Common myeloid progenitor, CD34-positive (primary cell): ENCODE results near the gene GZF1. TPM values are rescaled to one million over a fixed set of nuclear protein-coding genes. Genes with fewer than 3 reads are reported as not detected.
A peak's percentile ranks its signal among the peaks of the same experiment; 100 is the strongest.

ENCODE experiments used
- CTCF ChIA-PET: fragments of 350-600 bp; sonication (Branson Sonifier 250); formaldehyde crosslinking; loops from one replicate; lab custom pipeline; 2021; ENCODE audit warnings: antibody characterized with exemption; lab: Charles Lee
- POLR2A ChIA-PET: fragments of 350-600 bp; sonication (Branson Sonifier 250); formaldehyde crosslinking; loops from one replicate; lab custom pipeline; 2021; ENCODE audit warnings: antibody characterized with exemption; lab: Charles Lee
- DNase-seq, 3 donors: peaks; one replicate each; pipeline versions ENCODE4 v3.0.0 to v3.0.0-alpha.2; 2013
- H3K27ac ChIP-seq, 2 experiments: 1 replicate in 1 of 2; 2 replicates in 1 of 2; pipeline ENCODE4 v1.7.0; 2013; ENCODE audit warnings: inconsistent platforms in 2 of 2, low read length in 2 of 2, mild to moderate bottlenecking in 2 of 2, low read depth in 1 of 2, moderate library complexity in 1 of 2; ENCODE audit not compliant: severe bottlenecking in 2 of 2, insufficient read depth in 1 of 2, poor library complexity in 1 of 2
- H3K27me3 ChIP-seq, 5 experiments: replicated peaks in 2 of 5; 1 replicate in 3 of 5; 2 replicates in 2 of 5; pipeline versions ENCODE4 v1.6.1 to v1.7.0; 2013; ENCODE audit warnings: low read length in 4 of 5, mild to moderate bottlenecking in 2 of 5, moderate library complexity in 2 of 5, inconsistent platforms in 1 of 5; ENCODE audit not compliant: insufficient read depth in 5 of 5, control insufficient read depth in 4 of 5
- H3K36me3 ChIP-seq, 4 experiments: 1 replicate in 2 of 4; 2 replicates in 2 of 4; pipeline versions ENCODE4 v1.6.1 to v1.7.0; 2013; ENCODE audit warnings: low read length in 3 of 4, control low read depth in 1 of 4, mild to moderate bottlenecking in 1 of 4; ENCODE audit not compliant: control insufficient read depth in 4 of 4, insufficient read depth in 4 of 4
- H3K4me1 ChIP-seq, 4 experiments: 1 replicate in 3 of 4; 2 replicates in 1 of 4; pipeline versions ENCODE4 v1.6.1 to v1.7.1; 2013; ENCODE audit warnings: low read length in 3 of 4, mild to moderate bottlenecking in 3 of 4, control low read depth in 1 of 4, inconsistent platforms in 1 of 4, moderate library complexity in 1 of 4; ENCODE audit not compliant: control insufficient read depth in 4 of 4, insufficient read depth in 4 of 4; ENCODE audit errors: control extremely low read depth in 1 of 4
- H3K4me3 ChIP-seq, 7 experiments: 1 replicate in 4 of 7; 2 replicates in 3 of 7; pipeline versions ENCODE4 v1.5.1 to v1.7.0; 2013; ENCODE audit warnings: mild to moderate bottlenecking in 7 of 7, low read length in 6 of 7, moderate library complexity in 6 of 7, inconsistent platforms in 2 of 7, low read depth in 2 of 7, control low read depth in 1 of 7; ENCODE audit not compliant: insufficient read depth in 4 of 7, control insufficient read depth in 1 of 7; ENCODE audit errors: extremely low read depth in 1 of 7
- H3K9me3 ChIP-seq, 5 experiments: 1 replicate in 4 of 5; 2 replicates in 1 of 5; pipeline versions ENCODE4 v1.6.1 to v1.7.1; 2013; ENCODE audit warnings: low read length in 4 of 5, mild to moderate bottlenecking in 2 of 5, inconsistent platforms in 1 of 5, low read depth in 1 of 5, moderate library complexity in 1 of 5; ENCODE audit not compliant: control insufficient read depth in 4 of 5, insufficient read depth in 2 of 5; ENCODE audit errors: control extremely low read depth in 1 of 5
- WGBS: methylation state at CpG from one replicate; pipeline ENCODE4 v1.1.5; 2013; ENCODE audit not compliant: insufficient coverage; 5-methylcytosine and 5-hydroxymethylcytosine counted together
- polyA plus RNA-seq: library from polyadenylated mRNA; unstranded; fragments of 120-200 nt; gene quantifications from one replicate; pipeline ENCODE4 v1.2.1, GENCODE V29; 2013

The GZF1 gene
- polyA plus RNA-seq, result 25.3 TPM

- no peaks in the 10 kb centered on the region for H3K9me3 ChIP-seq
- H3K4me1 ChIP-seq, result peaks cover 29 to 59% (median 48%) of the 10 kb centered on the region in 4 experiments
- peak; percentile 97 to 99 (median 99) for DNase-seq
- H3K36me3 ChIP-seq, result peaks cover 0 to 20% (median 9%) of the 10 kb centered on the region in 4 experiments
- H3K27me3 ChIP-seq, result no peaks in the 10 kb centered on the region
- POLR2A ChIA-PET, result interaction anchor here (0.7 to 1.6 kb wide), 5 partner anchors 12 to 59 kb away, joined by 3 to 17 read pairs (median 3); partner anchors contain the start of gene NXT1
- peak within 1 kb of the TSS; percentile 62 to 85 (median 77) for H3K4me3 ChIP-seq
- CTCF ChIA-PET, result interaction anchor here (1.1 to 4.6 kb wide), 2 partner anchors 9 to 12 kb away, joined by 4 to 36 read pairs; partner anchors contain the start of gene NXT1
- WGBS, result under 1% methylated on average over 106 of the region's 114 CpGs
- peak within 1 kb of the TSS; percentile 69 to 94 for H3K27ac ChIP-seq
These were observed at the start of gene GZF1 for GRCh38 chr20:23361476-23362391. GZF1 (plus strand) TSS chr20:23362182; CDS start chr20:23364384, 2,202 bp downstream.

DNA sequence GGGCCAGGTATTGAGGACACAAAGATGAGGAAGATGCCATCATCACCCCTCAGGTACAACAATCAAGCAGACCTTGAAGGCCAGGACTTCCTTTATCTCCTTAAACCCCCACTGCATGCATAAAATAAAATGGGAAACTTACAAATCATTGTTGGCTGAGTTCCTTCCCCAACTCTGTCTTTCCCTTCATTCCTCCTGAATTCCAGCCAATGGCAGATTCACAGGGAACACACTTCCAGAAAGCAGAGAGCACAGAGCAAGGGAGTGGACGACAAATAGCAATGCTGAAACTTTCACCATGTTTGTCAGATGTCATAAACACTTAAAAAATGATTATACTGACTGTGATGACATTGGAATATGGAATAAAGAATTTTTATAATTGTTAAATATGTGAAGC is 48.7 kb upstream of the GZF1 start:
- no peak for DNase-seq
- no peak overlapping the region for H3K27ac ChIP-seq
- CTCF ChIA-PET, result no interaction called here
- H3K4me1 ChIP-seq, result peaks cover 0 to 5% (median 2%) of the 10 kb centered on the region in 4 experiments
- no CpG with 5 or more reads among the region's 1 CpG for WGBS
- H3K27me3 ChIP-seq, result peaks cover 0 to 3% (median 0%) of the 10 kb centered on the region in 5 experiments
- POLR2A ChIA-PET, result no interaction called here
- no peak overlapping the region for H3K4me3 ChIP-seq
- no peaks in the 10 kb centered on the region for H3K36me3 ChIP-seq
- no peaks in the 10 kb centered on the region for H3K9me3 ChIP-seq

DNA sequence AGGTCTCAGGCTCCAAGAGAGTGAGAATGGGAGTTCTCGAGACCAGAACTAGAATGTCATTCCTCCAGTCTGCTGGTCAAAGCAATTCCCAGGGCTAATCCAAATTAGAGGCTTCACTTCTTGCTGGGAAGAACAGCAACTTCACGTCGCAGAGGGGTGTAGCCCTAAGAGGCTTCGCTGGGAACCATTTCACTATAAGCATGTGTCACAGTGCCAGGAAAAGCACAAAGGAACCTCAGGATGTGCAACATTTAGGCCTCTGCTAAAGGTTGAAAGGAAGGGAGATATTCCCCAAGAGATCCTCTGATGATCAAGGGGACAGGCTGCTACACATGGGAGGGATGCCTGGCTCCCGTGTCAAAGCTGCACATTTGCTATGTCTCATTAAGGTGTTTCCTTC is 47.3 kb upstream of the GZF1 start:
- Histone ChIP-seq H3K27me3 (no peaks in the 10 kb centered on the region), H3K27ac (no peak overlapping the region), H3K9me3 (no peaks in the 10 kb centered on the region), H3K36me3 (no peaks in the 10 kb centered on the region), H3K4me3 (no peak overlapping the region), H3K4me1 (peaks cover 0 to 5% (median 2%) of the 10 kb centered on the region in 4 experiments)
- ChIA-PET POLR2A (no interaction called here), CTCF (interaction anchor here (1.5 kb wide), 1 partner anchor 50 kb away, joined by 3 read pairs; no protein-coding TSS in a partner anchor)
- no peak for DNase-seq
- 98% methylated on average over 4 of the region's 5 CpGs for WGBS

- no peaks in the 10 kb centered on the region for H3K36me3 ChIP-seq
- 98% methylated on average over 8 of the region's 9 CpGs for WGBS
- CTCF ChIA-PET, result interaction anchor here (1.5 kb wide), 1 partner anchor 50 kb away, joined by 3 read pairs; no protein-coding TSS in a partner anchor
These were observed 46.9 kb upstream of the GZF1 start for GRCh38 chr20:23315099-23315498.

DNA sequence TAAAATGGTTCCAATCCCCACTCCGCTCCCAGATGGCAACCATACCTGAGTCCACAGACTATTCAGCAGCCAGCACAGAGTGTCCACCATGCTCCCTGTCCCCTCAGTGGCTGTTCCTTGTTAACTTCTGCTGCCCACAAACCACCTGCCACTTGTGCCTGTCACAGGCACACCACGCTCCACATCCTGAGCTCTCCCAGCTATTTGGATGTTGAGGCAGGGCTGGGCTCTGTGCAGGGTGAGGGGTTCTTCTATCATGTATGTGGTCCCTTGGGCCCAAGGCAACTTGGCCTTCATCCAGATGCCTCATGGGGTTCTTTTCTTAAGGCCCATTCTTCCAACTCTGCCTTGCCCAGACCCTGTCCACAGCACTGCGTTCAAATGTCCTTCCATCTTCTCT is 45.4 kb upstream of the GZF1 start:
- 93% methylated on average over 2 of the region's 3 CpGs for WGBS
- no peak overlapping the region for H3K27ac ChIP-seq
- ChIA-PET POLR2A (no interaction called here), CTCF (no interaction called here)
- H3K27me3 ChIP-seq, result no peaks in the 10 kb centered on the region
- no peak for DNase-seq
- no peak overlapping the region for H3K4me3 ChIP-seq
- H3K9me3 ChIP-seq, result peaks cover 0 to 13% (median 0%) of the 10 kb centered on the region in 5 experiments
- peaks cover 0 to 5% (median 2%) of the 10 kb centered on the region in 4 experiments for H3K4me1 ChIP-seq
- H3K36me3 ChIP-seq, result no peaks in the 10 kb centered on the region

More at GRCh38 chr20:23315099-23315498, 46.9 kb upstream of the GZF1 start:
- no peak overlapping the region for H3K4me3 ChIP-seq
- no peaks in the 10 kb centered on the region for H3K9me3 ChIP-seq
- H3K27ac ChIP-seq, result no peak overlapping the region
- no peak for DNase-seq
- POLR2A ChIA-PET, result no interaction called here
- H3K4me1 ChIP-seq, result peaks cover 0 to 5% (median 2%) of the 10 kb centered on the region in 4 experiments
- H3K27me3 ChIP-seq, result no peaks in the 10 kb centered on the region

GRCh38 chr20:23317081-23317480 is 44.9 kb upstream of the GZF1 start:
- CTCF ChIA-PET, result no interaction called here
- no peaks in the 10 kb centered on the region for H3K27me3 ChIP-seq
- H3K36me3 ChIP-seq, result no peaks in the 10 kb centered on the region
- H3K27ac ChIP-seq, result no peak overlapping the region
- WGBS, result 87% methylated on average over 5 of the region's 5 CpGs
- H3K4me3 ChIP-seq, result no peak overlapping the region
- POLR2A ChIA-PET, result no interaction called here
- DNase-seq, result no peak
- H3K9me3 ChIP-seq, result peaks cover 0 to 13% (median 0%) of the 10 kb centered on the region in 5 experiments
- H3K4me1 ChIP-seq, result peaks cover 0 to 5% (median 2%) of the 10 kb centered on the region in 4 experiments

DNA sequence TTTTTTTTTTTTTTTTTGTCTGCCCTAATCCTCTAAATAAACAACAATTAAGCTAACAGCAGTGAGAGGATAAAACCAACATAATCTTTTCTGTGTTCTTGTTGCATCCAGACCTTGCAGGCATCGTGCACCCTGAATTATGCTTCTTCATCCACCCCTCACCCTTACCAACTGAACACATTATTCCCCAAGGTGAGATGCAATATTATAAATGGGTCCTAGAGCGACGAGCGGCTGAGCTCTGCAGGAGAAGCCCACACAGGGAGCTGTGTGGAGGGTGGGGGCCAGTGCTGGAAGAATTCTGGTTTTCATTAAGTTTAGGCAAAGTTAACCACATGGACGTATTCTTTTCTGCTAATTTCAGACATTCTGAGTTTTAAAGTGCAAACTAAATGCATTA is 43.6 kb upstream of the GZF1 start:
- no peak overlapping the region for H3K27ac ChIP-seq
- no peaks in the 10 kb centered on the region for H3K36me3 ChIP-seq
- peaks cover 0 to 13% (median 0%) of the 10 kb centered on the region in 5 experiments for H3K9me3 ChIP-seq
- POLR2A ChIA-PET, result no interaction called here
- no peak overlapping the region for H3K4me3 ChIP-seq
- H3K4me1 ChIP-seq, result peaks cover 0 to 5% (median 2%) of the 10 kb centered on the region in 4 experiments
- CTCF ChIA-PET, result no interaction called here
- no peaks in the 10 kb centered on the region for H3K27me3 ChIP-seq
- no peak for DNase-seq
- WGBS, result 100% methylated on average over 3 of the region's 5 CpGs
